Spleen (tissue), 7 donors: ENCODE results near the gene SLC2A11.

Experiments used
- CTCF ChIP-seq, 11 experiments: fragments of 200-600 bp in 7 of 11; fragments of 450-650 bp in 4 of 11; sonication (generic) in 4 of 11; IDR thresholded peaks in 8 of 11; conservative IDR thresholded peaks in 3 of 11; 1 replicate in 7 of 11; 2 replicates in 4 of 11; pipeline versions ENCODE4 v1.4.0 to v1.8.0; 2016 to 2021; ENCODE audit warnings: antibody characterized with exemption in 11 of 11, inconsistent platforms in 4 of 11, mild to moderate bottlenecking in 1 of 11
- POLR2A ChIP-seq, 3 donors: fragments of 450-650 bp; IDR thresholded peaks; one replicate each; pipeline ENCODE4 v1.5.1; 2017; ENCODE audit warnings: antibody characterized with exemption in 3 of 3, mild to moderate bottlenecking in 1 of 3
- POLR2AphosphoS5 ChIP-seq, 3 donors: sonication (generic); formaldehyde crosslinking; IDR thresholded peaks; one replicate each; pipeline ENCODE4 v1.5.1; 2017; ENCODE audit warnings: antibody characterized with exemption in 3 of 3
- donor health status: DM: no; HTN: no; CAD: no; lungs with moderate emphysema.
- donor health status: DM: no; HTN: no; CAD: no.
- donor health status: DM: no; HTN: no; CAD: no.

DNA sequence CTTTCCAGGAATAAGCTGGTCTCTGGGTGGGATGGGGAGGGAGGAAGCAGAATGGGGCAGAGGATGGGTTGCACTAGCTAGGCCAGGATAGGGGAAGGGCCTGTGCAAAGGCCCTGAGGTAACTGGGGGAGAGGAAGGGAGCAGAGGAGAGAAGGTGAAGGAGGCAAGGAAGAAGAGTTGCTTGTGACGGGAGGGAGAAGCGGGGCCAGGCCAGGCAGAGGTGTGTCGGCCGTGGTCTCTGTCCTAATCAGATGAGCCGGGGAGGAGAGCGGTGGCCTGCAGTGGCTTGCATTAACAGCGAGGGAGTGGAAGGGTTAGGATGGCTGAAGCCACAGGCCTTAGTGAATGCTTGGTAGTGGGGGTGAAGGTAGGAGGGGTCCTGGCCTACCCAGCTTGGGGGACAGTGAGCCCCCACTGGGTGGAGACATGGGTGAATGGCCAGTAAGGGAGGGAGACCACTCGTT lies 12.9 kb upstream of the SLC2A11 start:
- TF ChIP-seq CTCF (IDR thresholded peaks at IDR 0.05 in 8 of 11, conservative IDR thresholded peaks at IDR 0.05 in 3 of 11) = no peak
- no peak for TF ChIP-seq POLR2AphosphoS5 (IDR thresholded peaks at IDR 0.05)
- no peak for TF ChIP-seq POLR2A (IDR thresholded peaks at IDR 0.05)
